Endothelial cell of umbilical vein (primary cell): ENCODE measurements around the gene JDP2. TPM values are rescaled to one million over a fixed set of nuclear protein-coding genes. Genes with fewer than 3 reads are reported as not detected.

Experiments used
- BruUV-seq: library from RNA; stranded (reverse); fragments of 400-500 nt; replicated peaks from 2 replicates; lab custom pipeline; 2021; lab: Mats Ljungman, UMichigan
- CTCF ChIA-PET: fragments of 300-600, 350-600 bp; sonication (Branson Sonifier 250); formaldehyde crosslinking; loops from one replicate; lab custom pipeline; 2021; ENCODE audit warnings: antibody characterized with exemption, inconsistent platforms; lab: Charles Lee
- POLR2A ChIA-PET: fragments of 300-600, 350-600 bp; sonication (Branson Sonifier 250); formaldehyde crosslinking; loops from one replicate; lab custom pipeline; 2021; ENCODE audit warnings: antibody characterized with exemption, inconsistent platforms; lab: Charles Lee
- DNase-seq: peaks from one replicate; pipeline ENCODE4 v3.0.0-alpha.2; 2011; ENCODE audit warnings: low read depth, low spot score
- FAIRE-seq: peaks from 2 replicates; lab custom pipeline; 2011; peaks lifted over from hg19 to GRCh38; lab: Jason Lieb, UNC
- H2AFZ ChIP-seq: 2 replicates; pipeline ENCODE4 v1.6.0; 2012; ENCODE audit warnings: low read depth, low read length, control low read depth, inconsistent platforms
- H3K27ac ChIP-seq: 2 replicates; pipeline ENCODE4 v1.5.1; 2011; ENCODE audit warnings: low read depth, mild to moderate bottlenecking, control low read depth, low read length, moderate library complexity; ENCODE audit not compliant: insufficient read depth
- H3K27me3 ChIP-seq, 2 experiments: 2 replicates each; pipeline versions ENCODE4 v1.6.0 to v1.6.1; 2011; ENCODE audit warnings: low read length in 2 of 2, mixed read lengths in 1 of 2; ENCODE audit not compliant: control insufficient read depth in 2 of 2, insufficient read depth in 2 of 2
- H3K36me3 ChIP-seq, 2 experiments: 2 replicates in 1 of 2; 3 replicates in 1 of 2; pipeline ENCODE4 v1.5.1; 2011; ENCODE audit warnings: low read length in 2 of 2, mild to moderate bottlenecking in 1 of 2, moderate library complexity in 1 of 2; ENCODE audit not compliant: control insufficient read depth in 2 of 2, insufficient read depth in 2 of 2; ENCODE audit errors: extremely low read depth in 1 of 2
- H3K4me1 ChIP-seq: 3 replicates; pipeline ENCODE4 v1.5.1; 2011; ENCODE audit warnings: mild to moderate bottlenecking, low read length; ENCODE audit not compliant: control insufficient read depth, insufficient read depth; ENCODE audit errors: extremely low read depth
- H3K4me2 ChIP-seq: 2 replicates; pipeline ENCODE4 v1.6.1; 2011; ENCODE audit warnings: low read length, control low read depth, mixed read lengths; ENCODE audit not compliant: insufficient read depth
- H3K4me3 ChIP-seq, 3 experiments: fragments of 200-600 bp in 1 of 3; sonication (generic), shearing (Covaris generic) in 1 of 3; replicated peaks in 1 of 3; 2 replicates each; pipeline ENCODE4 v1.5.1; 2011 to 2016; ENCODE audit warnings: control low read depth in 3 of 3, low read length in 3 of 3, mild to moderate bottlenecking in 2 of 3, inconsistent platforms in 1 of 3, low read depth in 1 of 3, moderate library complexity in 1 of 3; ENCODE audit not compliant: insufficient read depth in 1 of 3
- H3K79me2 ChIP-seq: 2 replicates; pipeline ENCODE4 v1.6.0; 2012; ENCODE audit warnings: low read length, inconsistent platforms; ENCODE audit not compliant: control insufficient read depth, insufficient read depth
- H3K9ac ChIP-seq: replicated peaks from 2 replicates; pipeline ENCODE3; 2011; ENCODE audit warnings: low read length, control low read depth; ENCODE audit not compliant: insufficient read depth; ENCODE audit errors: extremely low read depth
- H3K9me1 ChIP-seq: replicated peaks from 3 replicates; pipeline ENCODE4 v1.6.0; 2011; ENCODE audit warnings: mild to moderate bottlenecking, low read length; ENCODE audit not compliant: control insufficient read depth, insufficient read depth; ENCODE audit errors: extremely low read depth
- H3K9me3 ChIP-seq: replicated peaks from 2 replicates; pipeline ENCODE4 v1.5.1; 2012; ENCODE audit warnings: low read length, inconsistent platforms; ENCODE audit not compliant: control insufficient read depth, insufficient read depth
- H4K20me1 ChIP-seq: replicated peaks from 2 replicates; pipeline ENCODE3; 2011; ENCODE audit warnings: mild to moderate bottlenecking, low read length; ENCODE audit not compliant: control insufficient read depth, insufficient read depth; ENCODE audit errors: extremely low read depth
- EZH2 ChIP-seq: IDR thresholded peaks from 2 replicates; pipeline ENCODE4 v1.6.1; 2012; ENCODE audit warnings: borderline replicate concordance, low read depth, mild to moderate bottlenecking, moderate library complexity, low read length, inconsistent platforms; ENCODE audit not compliant: severe bottlenecking
- FOS ChIP-seq: IDR thresholded peaks from 2 replicates; pipeline ENCODE4 v1.6.1; 2011; ENCODE audit warnings: mild to moderate bottlenecking, low read length, moderate library complexity, borderline replicate concordance; ENCODE audit not compliant: insufficient read depth
- GATA2 ChIP-seq: IDR thresholded peaks from 2 replicates; pipeline ENCODE4 v1.7.0; 2011; ENCODE audit warnings: low read depth, mild to moderate bottlenecking, moderate library complexity, mixed read lengths, low read length; ENCODE audit not compliant: insufficient read length, insufficient read depth
- JUN ChIP-seq: IDR thresholded peaks from 2 replicates; pipeline ENCODE4 v1.6.1; 2011; ENCODE audit warnings: borderline replicate concordance, low read depth; ENCODE audit not compliant: insufficient read length, insufficient read depth
- MYC ChIP-seq: IDR thresholded peaks from one replicate; pipeline ENCODE4 v1.6.1; 2011; ENCODE audit warnings: mild to moderate bottlenecking, low read depth, low read length
- POLR2A ChIP-seq: IDR thresholded peaks from 2 replicates; pipeline ENCODE4 v1.6.1; 2012; ENCODE audit warnings: low read depth, mild to moderate bottlenecking, control low read depth, low read length
- POLR2AphosphoS5 ChIP-seq: IDR thresholded peaks from 2 replicates; pipeline ENCODE4 v1.6.1; 2012; ENCODE audit warnings: low read depth, mild to moderate bottlenecking, control low read depth, low read length, moderate library complexity; ENCODE audit not compliant: insufficient read depth
- dilution Hi-C: fragments of 300-500 bp; cut with MboI; formaldehyde crosslinking; loops from one replicate; pipeline ENCODE4 v1.15.0; 2019; ENCODE audit warnings: low sequenced_read_pairs; ENCODE audit not compliant: extremely low pct_ligation_motif_present
- intact Hi-C: fragments of 100-400 bp; cut with micrococcal nuclease; formaldehyde crosslinking; loops from one replicate; pipeline ENCODE4 v1.10.0; 2022
- polyA plus RNA-seq, 4 experiments: library from polyadenylated mRNA; depleted of rRNA in 3 of 4; stranded (reverse) in 3 of 4; unstranded in 1 of 4; fragments of >200 nt; gene quantifications; 2 replicates each; pipeline versions ENCODE4 v1.2.1 to v1.2.3, GENCODE V29; 2011 to 2012; ENCODE audit warnings: missing spikeins in 1 of 4
- total RNA-seq: library from RNA; stranded (reverse); gene quantifications from 2 replicates; pipeline ENCODE4 v1.2.3, GENCODE V29; 2021
- TF ChIP-seq, protein P1 (sequence below), 2 donors: IDR thresholded peaks; 1 replicate in 1 of 2; 2 replicates in 1 of 2; pipeline ENCODE4 v1.5.1; 2011; ENCODE audit warnings: low read length in 2 of 2, mild to moderate bottlenecking in 2 of 2, moderate library complexity in 2 of 2, control low read depth in 1 of 2, inconsistent platforms in 1 of 2, low read depth in 1 of 2; ENCODE audit not compliant: insufficient read depth in 1 of 2; ENCODE audit errors: extremely low read depth in 1 of 2
- TF ChIP-seq, protein P2 (sequence below): IDR thresholded peaks from 2 replicates; pipeline ENCODE4 v1.6.1; 2011; ENCODE audit not compliant: insufficient read depth, insufficient read length

JDP2 gene
- total and polyA plus RNA-seq, 2 donors (not counting 3 experiments of a cell fraction or from before 2014, with no cell fraction given), result 3.2 to 10.6 TPM

DNA sequence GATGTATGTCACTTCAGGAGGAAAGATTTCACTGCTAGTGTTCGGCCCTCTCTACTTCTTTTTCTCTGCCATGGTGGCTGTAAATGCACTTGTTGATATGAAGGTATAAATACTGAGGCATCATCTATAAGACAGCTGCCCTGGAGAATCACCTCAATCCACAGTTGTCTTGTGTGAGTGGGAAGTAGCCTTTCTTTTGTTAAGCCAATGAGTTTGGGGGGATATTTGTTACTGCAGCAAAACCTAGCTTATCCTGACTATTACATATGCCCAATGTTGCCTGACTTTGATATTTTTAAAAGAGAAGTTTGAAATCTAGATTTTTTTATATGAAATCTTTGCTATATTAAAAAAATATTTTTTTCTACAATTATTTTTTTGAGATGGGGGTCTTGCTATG is 3.3 kb upstream of the JDP2 start:
- no peaks in the 10 kb centered on the region for H3K79me2 ChIP-seq
- no peak overlapping the region for H3K4me3 ChIP-seq
- no peak for FAIRE-seq
- no peak overlapping the region for H3K27ac ChIP-seq
- dilution Hi-C loops, result no loop called here
- ChIA-PET CTCF (no interaction called here), POLR2A (interaction anchor here (0.7 kb wide), 1 partner anchor 25 kb away, joined by 3 read pairs; no protein-coding TSS in a partner anchor)
- BruUV-seq, result no TSS peak
- no peak overlapping the region for H3K4me2 ChIP-seq
- no peaks in the 10 kb centered on the region for H4K20me1 ChIP-seq
- intact Hi-C loops, result no loop called here
- no peak overlapping the region for H3K9ac ChIP-seq
- H3K27me3 ChIP-seq, result peaks cover 15 to 18% of the 10 kb centered on the region in 2 experiments
- no peaks in the 10 kb centered on the region for H3K9me3 ChIP-seq
- H2AFZ ChIP-seq, result no peak overlapping the region
- no peak for DNase-seq
- no peak for TF ChIP-seq GATA2
- TF ChIP-seq JUN, result no peak
- TF ChIP-seq, protein P1, sequence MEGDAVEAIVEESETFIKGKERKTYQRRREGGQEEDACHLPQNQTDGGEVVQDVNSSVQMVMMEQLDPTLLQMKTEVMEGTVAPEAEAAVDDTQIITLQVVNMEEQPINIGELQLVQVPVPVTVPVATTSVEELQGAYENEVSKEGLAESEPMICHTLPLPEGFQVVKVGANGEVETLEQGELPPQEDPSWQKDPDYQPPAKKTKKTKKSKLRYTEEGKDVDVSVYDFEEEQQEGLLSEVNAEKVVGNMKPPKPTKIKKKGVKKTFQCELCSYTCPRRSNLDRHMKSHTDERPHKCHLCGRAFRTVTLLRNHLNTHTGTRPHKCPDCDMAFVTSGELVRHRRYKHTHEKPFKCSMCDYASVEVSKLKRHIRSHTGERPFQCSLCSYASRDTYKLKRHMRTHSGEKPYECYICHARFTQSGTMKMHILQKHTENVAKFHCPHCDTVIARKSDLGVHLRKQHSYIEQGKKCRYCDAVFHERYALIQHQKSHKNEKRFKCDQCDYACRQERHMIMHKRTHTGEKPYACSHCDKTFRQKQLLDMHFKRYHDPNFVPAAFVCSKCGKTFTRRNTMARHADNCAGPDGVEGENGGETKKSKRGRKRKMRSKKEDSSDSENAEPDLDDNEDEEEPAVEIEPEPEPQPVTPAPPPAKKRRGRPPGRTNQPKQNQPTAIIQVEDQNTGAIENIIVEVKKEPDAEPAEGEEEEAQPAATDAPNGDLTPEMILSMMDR (IDR thresholded peaks at IDR 0.05; ENCODE audit: extremely low read depth in 1 of 2, insufficient read depth in 1 of 2, low read depth in 1 of 2, low read length in 2 of 2), result no peak
- no peak for TF ChIP-seq POLR2AphosphoS5
- TF ChIP-seq POLR2A, result no peak
- TF ChIP-seq MYC, result no peak
- TF ChIP-seq FOS, result no peak
- no peak for TF ChIP-seq EZH2
- TF ChIP-seq, protein P2, sequence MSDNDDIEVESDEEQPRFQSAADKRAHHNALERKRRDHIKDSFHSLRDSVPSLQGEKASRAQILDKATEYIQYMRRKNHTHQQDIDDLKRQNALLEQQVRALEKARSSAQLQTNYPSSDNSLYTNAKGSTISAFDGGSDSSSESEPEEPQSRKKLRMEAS, result no peak
- H3K9me1 ChIP-seq, result no peaks in the 10 kb centered on the region
- H3K4me1 ChIP-seq, result no peaks in the 10 kb centered on the region
- H3K36me3 ChIP-seq, result no peaks in the 10 kb centered on the region
